RKO (cell line): ENCODE data around the gene DDX10.
"Not testable (repeated sequence)": the region's sequence is repeated elsewhere in the genome, so short reads cannot be mapped to it uniquely, and the experiment has no call there.

Experiments used
- DNase-seq: peaks from one replicate; pipeline ENCODE4 v3.0.0-alpha.2; 2016; ENCODE audit warnings: low spot score

DDX10 gene

GRCh38 chr11:108823960-108824359 is 159.1 kb downstream of the DDX10 start:
- DNase-seq: not testable (repeated sequence)

GRCh38 chr11:108824545-108824944 is 159.7 kb downstream of the DDX10 start:
- DNase-seq: no peak

GRCh38 chr11:108825381-108825780 is 160.5 kb downstream of the DDX10 start:
- DNase-seq: no peak

GRCh38 chr11:108826136-108826535 is 161.3 kb downstream of the DDX10 start:
- no peak for DNase-seq

GRCh38 chr11:108835624-108836023 is 170.8 kb downstream of the DDX10 start:
- DNase-seq: no peak

GRCh38 chr11:108836541-108836940 is 171.7 kb downstream of the DDX10 start:
- no peak for DNase-seq

- DNase-seq: no peak
Measured at GRCh38 chr11:108838102-108838791, 173.4 kb downstream of the DDX10 start.

- no peak for DNase-seq
Measured at GRCh38 chr11:108838792-108839105, 173.9 kb downstream of the DDX10 start.

- no peak for DNase-seq
Measured at GRCh38 chr11:108846009-108846408, 181.1 kb downstream of the DDX10 start.

GRCh38 chr11:108847298-108847990 is 182.6 kb downstream of the DDX10 start:
- DNase-seq: no peak

GRCh38 chr11:108851781-108852180 is 186.9 kb downstream of the DDX10 start:
- DNase-seq: no peak

GRCh38 chr11:108852701-108853100 is 187.8 kb downstream of the DDX10 start:
- no peak for DNase-seq

GRCh38 chr11:108853151-108853550 is 188.3 kb downstream of the DDX10 start:
- DNase-seq: no peak

- no peak for DNase-seq
Measured at GRCh38 chr11:108853864-108854263, 189.0 kb downstream of the DDX10 start.

GRCh38 chr11:108854346-108854745 is 189.5 kb downstream of the DDX10 start:
- no peak for DNase-seq

GRCh38 chr11:108857382-108857781 is 192.5 kb downstream of the DDX10 start:
- DNase-seq: no peak

GRCh38 chr11:108858622-108859021 is 193.8 kb downstream of the DDX10 start:
- no peak for DNase-seq

- DNase-seq: no peak
Measured at GRCh38 chr11:108859510-108859909, 194.6 kb downstream of the DDX10 start.

- DNase-seq: no peak
Measured at GRCh38 chr11:108863528-108863927, 198.7 kb downstream of the DDX10 start.

GRCh38 chr11:108865406-108865805 is 200.5 kb downstream of the DDX10 start:
- DNase-seq: no peak

GRCh38 chr11:108866781-108867180 is 201.9 kb downstream of the DDX10 start:
- DNase-seq: no peak

- peak; percentile 92 for DNase-seq
Measured at GRCh38 chr11:108870373-108871020, 205.6 kb downstream of the DDX10 start.

- peak; percentile 81 for DNase-seq
Measured at GRCh38 chr11:108871152-108871551, 206.3 kb downstream of the DDX10 start.
